ENCODE measurements around the gene DPEP1.
"Not testable (repeated sequence)": the region's sequence is repeated elsewhere in the genome, so short reads cannot be mapped to it uniquely, and the experiment has no call there.

The DPEP1 gene

GRCh38 chr16:89670496-89671431, 57.3 kb downstream of the DPEP1 start:
- FAIRE-seq (no peak), DNase-seq (ENCODE audit: insufficient read length, low spot score) (no peak)

- not testable (repeated sequence) for FAIRE-seq
Observed at GRCh38 chr16:89671565-89671964, 58.1 kb downstream of the DPEP1 start.

GRCh38 chr16:89672177-89672941, 58.9 kb downstream of the DPEP1 start:
- FAIRE-seq (no peak), DNase-seq (ENCODE audit: insufficient read length, low spot score) (no peak)

More at GRCh38 chr16:89671565-89671964, 58.1 kb downstream of the DPEP1 start:
- not testable (repeated sequence) for DNase-seq (ENCODE audit: insufficient read length, low spot score)

GRCh38 chr16:89678258-89678657, 64.8 kb downstream of the DPEP1 start:
- FAIRE-seq = no peak
- DNase-seq (ENCODE audit: insufficient read length, low spot score) = no peak

GRCh38 chr16:89685916-89686315, 72.5 kb downstream of the DPEP1 start:
- FAIRE-seq (no peak), DNase-seq (ENCODE audit: insufficient read length, low spot score) (no peak)

- peak; percentile 92 for DNase-seq (ENCODE audit: insufficient read length, low spot score)
- FAIRE-seq = peak; percentile 77
Observed at GRCh38 chr16:89686520-89687091, 73.2 kb downstream of the DPEP1 start, which contains the start of gene CDK10. Gene CDK10 (plus strand): TSS chr16:89686689. CDS start chr16:89686711, 22 bp downstream.

GRCh38 chr16:89687092-89687940, 73.9 kb downstream of the DPEP1 start:
- DNase-seq (ENCODE audit: insufficient read length, low spot score) = no peak
- FAIRE-seq = no peak

All from HTR-8/SVneo (cell line).